Activated CD4-positive, alpha-beta T cell treated with anti-CD3 and anti-CD28 coated beads, Interleukin-2, amount 50 U/mL, for 48 hours (primary cell): ENCODE measurements around the gene PREX1.
A peak's percentile ranks its signal among the peaks of the same experiment; 100 is the strongest.

ENCODE experiments used
- DNase-seq, 2 experiments: peaks; one replicate each; pipeline ENCODE4 v3.0.0-alpha.2; 2020

Gene PREX1

DNA sequence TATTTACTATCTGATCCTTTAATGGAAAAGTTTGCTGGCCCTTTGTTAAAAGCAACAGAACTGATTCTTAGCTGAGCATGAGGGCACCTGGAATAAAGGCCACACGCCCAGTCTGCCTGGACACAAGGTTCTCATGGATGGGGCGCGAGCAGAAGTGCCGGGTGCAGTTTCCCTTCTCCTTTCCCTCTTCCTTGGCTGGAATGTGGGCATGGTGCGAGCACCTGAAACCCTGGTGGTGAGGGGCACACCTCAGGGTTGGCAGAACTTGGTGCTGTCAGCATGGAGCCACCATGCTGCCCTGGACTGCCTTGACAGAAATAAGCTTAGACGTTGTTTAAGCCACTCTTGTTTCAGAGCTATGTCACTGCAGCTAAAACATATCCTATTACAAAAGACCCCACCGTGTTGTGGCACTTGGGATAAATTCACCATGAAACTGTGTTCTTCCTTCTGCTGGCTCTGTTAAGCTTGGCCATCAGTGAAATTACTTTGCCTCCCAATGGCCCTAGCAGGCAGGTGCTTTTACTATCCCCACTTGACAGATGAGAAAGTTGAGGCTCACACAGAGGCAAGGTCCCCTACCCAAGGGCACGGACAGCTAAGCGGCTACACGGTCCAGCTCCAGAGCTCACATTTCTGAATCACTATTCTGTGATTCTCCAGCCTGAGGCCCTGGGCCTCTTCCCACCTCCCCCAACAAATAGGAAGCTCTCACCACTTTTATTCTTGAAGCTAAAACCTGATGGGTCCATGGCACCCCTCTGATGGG lies 115.9 kb downstream of the PREX1 start:
- DNase-seq: no peak

- no peak for DNase-seq
Observed at GRCh38 chr20:48711044-48711428, 116.8 kb downstream of the PREX1 start.

GRCh38 chr20:48710341-48711043 lies 117.3 kb downstream of the PREX1 start:
- no peak for DNase-seq

DNA sequence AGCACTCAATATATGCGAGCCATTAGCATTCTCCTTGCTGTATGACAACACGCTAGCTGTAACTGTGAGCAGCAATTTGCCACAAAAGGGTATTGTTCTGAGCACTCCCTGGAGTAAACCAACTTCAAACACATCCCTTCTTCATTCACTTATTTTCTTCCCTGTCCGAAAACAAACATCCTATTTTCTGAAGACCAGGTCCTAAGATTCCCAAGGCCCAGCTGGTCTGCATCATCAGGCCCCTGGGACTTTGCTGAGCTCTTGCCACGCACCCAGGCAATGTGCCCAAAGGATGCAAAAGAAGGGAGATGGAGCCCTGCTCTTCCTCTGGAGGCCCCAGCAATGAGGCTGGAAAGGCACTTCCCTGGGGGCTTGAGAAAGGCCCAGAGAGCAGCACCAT lies 118.1 kb downstream of the PREX1 start:
- DNase-seq: no peak

- no peak for DNase-seq
Observed at GRCh38 chr20:48709058-48709691, 118.6 kb downstream of the PREX1 start.

DNA sequence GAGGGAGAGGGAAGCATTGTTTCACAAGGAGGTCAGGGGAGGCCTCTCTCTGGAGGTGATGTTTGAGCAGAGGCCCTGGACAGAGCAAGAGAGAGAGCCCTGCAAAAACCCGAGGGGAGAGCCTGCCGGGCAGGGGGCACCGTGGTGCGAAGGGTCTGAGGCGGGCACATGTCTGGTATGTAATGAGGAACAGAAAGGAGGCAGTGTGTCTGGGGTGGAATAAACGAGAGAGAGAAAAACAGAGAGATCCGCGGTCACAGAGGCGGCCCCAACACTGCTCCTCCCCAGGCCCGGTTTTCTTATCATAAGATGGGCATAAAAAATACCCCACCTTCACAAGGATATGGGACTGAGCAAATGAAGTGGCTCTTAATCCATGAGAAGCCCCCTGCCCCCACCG lies 119.2 kb downstream of the PREX1 start:
- DNase-seq: no peak

- no peak for DNase-seq
Observed at GRCh38 chr20:48708116-48708515, 119.7 kb downstream of the PREX1 start.

DNA sequence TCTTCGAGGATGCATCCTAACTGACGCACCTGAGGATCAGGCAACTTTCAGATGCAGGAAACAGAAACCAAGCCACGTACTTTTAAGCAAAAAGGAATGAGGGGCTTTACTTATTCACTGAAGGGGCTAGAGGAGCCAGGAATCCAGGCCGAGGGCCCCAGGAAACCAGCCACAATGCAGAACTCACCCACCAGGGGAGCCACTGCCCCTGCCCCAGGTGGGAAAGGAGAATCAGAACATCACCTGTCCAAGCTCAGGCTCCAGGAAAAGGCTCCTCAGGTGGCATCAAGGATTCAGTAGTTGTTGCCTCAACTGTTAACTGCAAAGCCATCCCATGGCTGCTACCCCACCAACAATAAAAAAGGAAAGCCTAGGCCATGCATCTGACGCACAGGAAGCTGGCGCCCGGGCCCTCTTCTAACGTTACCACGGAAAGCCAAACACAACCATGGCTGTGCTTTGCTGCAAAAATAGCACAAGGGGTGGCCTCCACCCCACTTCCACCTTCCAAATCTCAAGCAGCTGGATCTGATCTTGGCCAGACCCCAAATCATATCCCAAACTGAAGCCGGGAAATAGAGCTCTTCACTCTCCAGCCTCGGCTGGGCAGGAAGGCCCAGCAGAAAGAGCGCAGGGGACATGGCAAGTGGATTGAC lies 121.0 kb downstream of the PREX1 start:
- DNase-seq: no peak

GRCh38 chr20:48706116-48706656 lies 121.6 kb downstream of the PREX1 start:
- no peak for DNase-seq

- DNase-seq: no peak
Observed at GRCh38 chr20:48705240-48706115, 122.3 kb downstream of the PREX1 start.

GRCh38 chr20:48704761-48705160 lies 123.0 kb downstream of the PREX1 start:
- DNase-seq: no peak

GRCh38 chr20:48703511-48704219 lies 124.1 kb downstream of the PREX1 start:
- DNase-seq: no peak

GRCh38 chr20:48703107-48703506 lies 124.7 kb downstream of the PREX1 start:
- no peak for DNase-seq

GRCh38 chr20:48702455-48702913 lies 125.3 kb downstream of the PREX1 start:
- no peak for DNase-seq

- no peak for DNase-seq
Observed at GRCh38 chr20:48701702-48702101, 126.1 kb downstream of the PREX1 start.

DNA sequence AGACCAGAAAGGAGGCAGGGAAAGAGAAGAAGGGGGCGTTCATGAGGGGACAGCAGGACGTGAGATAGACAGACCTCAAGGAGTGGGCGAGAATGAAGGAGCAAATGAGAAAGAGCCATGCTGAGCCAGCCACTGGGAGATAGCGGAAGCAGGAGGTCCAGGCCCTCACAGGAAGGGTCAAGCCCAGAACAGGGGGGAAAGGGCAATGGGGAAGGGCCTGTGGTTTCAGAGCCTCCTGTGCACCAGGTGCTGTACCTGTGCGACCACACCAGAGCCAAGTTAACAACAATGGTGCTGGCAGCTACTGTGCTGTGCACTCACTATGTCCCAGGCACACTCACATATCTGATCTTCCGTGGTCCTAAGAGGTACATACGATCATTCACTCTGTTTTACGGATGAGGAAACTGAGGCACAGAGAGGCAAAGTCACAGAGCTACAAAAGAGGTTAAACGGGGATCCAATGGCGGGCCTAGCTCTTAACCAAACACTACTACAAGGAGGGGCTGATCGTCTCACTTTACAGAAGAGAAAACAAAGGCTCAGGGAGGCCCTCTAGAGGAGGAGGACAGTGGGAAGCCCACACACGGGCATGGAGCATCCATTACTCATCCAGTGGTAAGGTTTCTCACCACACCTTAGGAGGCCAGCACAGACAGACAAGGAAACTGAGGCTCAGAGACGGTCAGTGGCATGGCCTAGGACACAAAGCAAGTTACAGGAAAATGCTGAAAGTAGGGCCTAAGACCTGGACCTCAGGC lies 129.1 kb downstream of the PREX1 start:
- no peak for DNase-seq

DNA sequence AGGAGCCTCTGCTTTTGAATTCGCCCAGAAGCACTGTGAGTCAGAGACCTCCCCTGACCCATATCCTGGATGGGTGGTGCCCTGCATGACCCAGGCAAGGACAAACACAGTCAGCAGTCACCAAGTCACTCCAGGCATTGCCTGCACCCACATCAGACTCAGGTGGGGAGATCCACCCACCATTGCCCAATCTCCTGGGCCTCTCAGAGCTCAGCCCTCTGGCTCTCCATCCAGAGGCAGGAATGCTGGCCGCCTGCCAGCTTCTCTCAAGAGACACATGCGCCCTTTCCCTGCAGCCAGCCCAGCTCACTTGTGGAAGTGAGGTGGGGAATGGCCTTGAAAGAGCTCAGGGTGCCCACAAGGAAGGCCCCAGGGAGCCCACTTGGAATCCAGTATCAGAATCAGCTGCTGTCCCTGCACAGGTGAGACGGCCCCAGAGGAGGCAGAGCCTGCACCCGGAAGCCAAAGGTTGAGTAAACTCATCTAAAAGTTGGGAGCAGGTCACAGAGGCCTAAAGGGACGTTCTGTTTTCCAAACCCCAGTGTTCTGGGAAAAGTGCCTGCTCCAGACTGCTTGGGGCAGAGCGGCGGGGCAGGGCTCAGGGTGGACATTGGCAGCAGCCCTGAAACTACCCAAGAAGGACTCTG lies 129.8 kb downstream of the PREX1 start:
- DNase-seq: peak in 1 of 2 experiments; percentile 14

GRCh38 chr20:48696671-48697070 lies 131.1 kb downstream of the PREX1 start:
- DNase-seq: no peak

GRCh38 chr20:48695738-48696137 lies 132.1 kb downstream of the PREX1 start:
- no peak for DNase-seq

DNA sequence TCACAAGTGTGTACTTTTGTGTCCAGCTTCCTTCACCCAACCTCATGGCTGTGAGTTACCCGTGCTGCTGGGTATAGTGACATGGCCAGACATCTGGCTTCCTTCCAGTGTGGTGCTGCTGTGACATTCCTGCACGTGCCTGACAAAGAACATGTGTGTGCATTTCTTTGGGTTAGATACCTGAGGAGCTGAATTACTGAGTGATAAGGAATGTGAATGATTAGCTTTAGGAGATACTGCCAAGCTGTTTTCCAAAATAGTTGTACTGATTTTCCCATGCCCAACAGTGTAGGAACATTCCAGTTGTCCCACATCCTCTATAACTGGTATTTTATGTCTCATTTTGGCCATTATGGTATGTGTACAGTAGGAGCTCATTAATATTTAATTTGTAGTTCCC lies 132.5 kb downstream of the PREX1 start:
- DNase-seq: no peak
